Measurements from ENCODE around the gene SLC10A7. TPM values are rescaled to one million over a fixed set of nuclear protein-coding genes. Genes with fewer than 3 reads are reported as not detected.

Gene SLC10A7
- total and polyA plus RNA-seq, 10 of the 15 experiments (the other 5 are each of a cell fraction or from before 2014, with no cell fraction given), result 4.6 to 23.7 (median 15.6) TPM

- Histone ChIP-seq H3K4me2 (ENCODE audit: control insufficient read depth, insufficient read depth) (no peak overlapping the region), H3K27ac (ENCODE audit: control insufficient read depth, insufficient read depth) (no peak overlapping the region), H3K9me3 (replicated peaks; ENCODE audit: control insufficient read depth, insufficient read depth, low read length) (no peaks in the 10 kb centered on the region), H3K27me3 (replicated peaks in 1 of 2; ENCODE audit: control insufficient read depth in 2 of 2, insufficient read depth in 2 of 2, low read length in 1 of 2) (no peaks in the 10 kb centered on the region), H3K9ac (ENCODE audit: control insufficient read depth, insufficient read depth, low read length) (no peak overlapping the region), H3K36me3 (ENCODE audit: control insufficient read depth in 2 of 2, insufficient read depth in 2 of 2, low read length in 1 of 2) (peaks cover 0 to 3% of the 10 kb centered on the region in 2 experiments; a peak in 1 of 4 replicates), H3K79me2 (ENCODE audit: control insufficient read depth, insufficient read depth, low read length) (no peaks in the 10 kb centered on the region), H3K4me3 (no peak overlapping the region), H2AFZ (ENCODE audit: control insufficient read depth, low read depth, low read length) (no peak overlapping the region), H4K20me1 (ENCODE audit: control insufficient read depth, insufficient read depth) (no peaks in the 10 kb centered on the region), H3K4me1 (ENCODE audit: control insufficient read depth, insufficient read depth, low read length) (peaks cover 46% of the 10 kb centered on the region)
- TF ChIP-seq MTA3 (IDR thresholded peaks at IDR 0.05; ENCODE audit: borderline replicate concordance, low read length) (no peak), BRCA1 (IDR thresholded peaks at IDR 0.05; ENCODE audit: low read depth, low read length) (no peak), ETV6 (conservative IDR thresholded peaks at IDR 0.05 in 1 of 2, IDR thresholded peaks at IDR 0.05 in 1 of 2; ENCODE audit: borderline replicate concordance in 1 of 2, low read depth in 1 of 2) (no peak), ZNF384 (IDR thresholded peaks at IDR 0.05; ENCODE audit: borderline replicate concordance, low read depth, low read length) (no peak), POLR2AphosphoS5 (IDR thresholded peaks at IDR 0.05; ENCODE audit: low read length) (no peak), HDAC2 (IDR thresholded peaks at IDR 0.05) (no peak), TAF1 (IDR thresholded peaks at IDR 0.05; ENCODE audit: borderline replicate concordance, low read depth, low read length) (no peak), TCF12 (IDR thresholded peaks at IDR 0.05; ENCODE audit: low read depth, low read length) (no peak), ZSCAN29 (IDR thresholded peaks at IDR 0.05) (no peak)
- in situ Hi-C loops (cut with MboI), result no loop called here
- DNase-seq (ENCODE audit: low read depth, low spot score), result no peak
- SMC1A ChIA-PET (ENCODE audit: uncharacterized antibody, unreplicated experiment), result interaction anchor here (0.9 to 6.9 kb wide), 8 partner anchors 8 to 67 kb away, joined by 3 to 32 read pairs (median 10); no protein-coding TSS in a partner anchor
- no peak for FAIRE-seq
- RAD21 ChIA-PET (ENCODE audit: unreplicated experiment), result interaction anchor here (1.6 to 10.3 kb wide), 4 partner anchors 9 to 68 kb away, joined by 5 to 159 read pairs (median 10); no protein-coding TSS in a partner anchor
- CTCF ChIA-PET, result interaction anchor here (1.0 to 1.4 kb wide), 3 partner anchors 9 to 830 kb away, joined by 3 to 5 read pairs (median 3); no protein-coding TSS in a partner anchor
- no TSS peak for BruUV-seq (replicated peaks)
- intact Hi-C loops (cut with micrococcal nuclease; ENCODE audit: unreplicated experiment), result no loop called here
- no peak for ATAC-seq
- POLR2A ChIA-PET, result interaction anchor here (0.6 to 0.9 kb wide), 3 partner anchors 9 to 21 kb away, joined by 3 to 4 read pairs (median 3); no protein-coding TSS in a partner anchor
- WGBS (ENCODE audit: insufficient coverage, insufficient replicate concordance, low lambda C conversion rate, missing lambda C conversion rate), result 97% methylated on average over 5 of the region's 5 CpGs
These were observed 253.9 kb downstream of the SLC10A7 start for GRCh38 chr4:146267826-146268225.
